WTC11 (cell line): Measurements from ENCODE around the gene DUS1L. TPM values are rescaled to one million over a fixed set of nuclear protein-coding genes. Genes with fewer than 3 reads are reported as not detected.

Experiments
- AR ChIP-seq: fragments of 250-450 bp; sonication (Bioruptor Pico); IDR thresholded peaks from 2 replicates; pipeline ENCODE4 v1.9.0; 2021; ENCODE audit warnings: mild to moderate bottlenecking
- ARID4B ChIP-seq: sonication (generic); formaldehyde crosslinking; IDR thresholded peaks from 2 replicates; pipeline ENCODE4 v1.8.0; 2023; ENCODE audit warnings: missing genetic modification reagents, mild to moderate bottlenecking, borderline replicate concordance
- ATF1 ChIP-seq: sonication (generic); formaldehyde crosslinking; IDR thresholded peaks from 2 replicates; pipeline ENCODE4 v1.8.1; 2023; ENCODE audit warnings: mild to moderate bottlenecking, moderate library complexity, missing genetic modification reagents
- ERG ChIP-seq: fragments of 250-450 bp; sonication (Bioruptor Pico); IDR thresholded peaks from 2 replicates; pipeline ENCODE4 v1.8.0; 2021; ENCODE audit warnings: mild to moderate bottlenecking
- ETV6 ChIP-seq: sonication (generic); formaldehyde crosslinking; IDR thresholded peaks from 2 replicates; pipeline ENCODE4 v1.8.1; 2022; ENCODE audit warnings: mild to moderate bottlenecking, missing genetic modification reagents
- FOXK1 ChIP-seq: sonication (generic); formaldehyde crosslinking; IDR thresholded peaks from 2 replicates; pipeline ENCODE4 v1.8.0; 2022; ENCODE audit warnings: mild to moderate bottlenecking, moderate library complexity, missing genetic modification reagents
- HMGXB4 ChIP-seq: sonication (generic); formaldehyde crosslinking; IDR thresholded peaks from 2 replicates; pipeline ENCODE4 v1.8.1; 2023; ENCODE audit warnings: mild to moderate bottlenecking, moderate library complexity, missing genetic modification reagents
- IRF1 ChIP-seq: sonication (generic); formaldehyde crosslinking; IDR thresholded peaks from 2 replicates; pipeline ENCODE4 v1.8.0; 2023; ENCODE audit warnings: missing genetic modification reagents
- KAT7 ChIP-seq: sonication (generic); formaldehyde crosslinking; IDR thresholded peaks from 2 replicates; pipeline ENCODE4 v1.8.1; 2023; ENCODE audit warnings: missing genetic modification reagents, mild to moderate bottlenecking, borderline replicate concordance
- MXD4 ChIP-seq: fragments of 250-450 bp; sonication (Bioruptor Pico); IDR thresholded peaks from 2 replicates; pipeline ENCODE4 v1.8.0; 2021; ENCODE audit warnings: mild to moderate bottlenecking, moderate library complexity, borderline replicate concordance
- NFE2L1 ChIP-seq: sonication (generic); formaldehyde crosslinking; IDR thresholded peaks from 2 replicates; pipeline ENCODE4 v1.8.1; 2023; ENCODE audit warnings: missing genetic modification reagents
- NFYB ChIP-seq: sonication (generic); formaldehyde crosslinking; conservative IDR thresholded peaks from 2 replicates; pipeline ENCODE4 v1.8.0; 2022; ENCODE audit warnings: low read depth, missing genetic modification reagents
- TEAD4 ChIP-seq: sonication (generic); formaldehyde crosslinking; IDR thresholded peaks from 2 replicates; pipeline ENCODE4 v1.8.0; 2022; ENCODE audit warnings: mild to moderate bottlenecking, missing genetic modification reagents
- USF2 ChIP-seq: sonication (generic); formaldehyde crosslinking; IDR thresholded peaks from 2 replicates; pipeline ENCODE4 v1.8.1; 2023; ENCODE audit warnings: mild to moderate bottlenecking, missing genetic modification reagents, moderate library complexity
- ZNF425 ChIP-seq: fragments of 250-450 bp; sonication (Bioruptor Pico); conservative IDR thresholded peaks from 2 replicates; pipeline ENCODE4 v1.9.0; 2021; ENCODE audit warnings: mild to moderate bottlenecking
- ZNF532 ChIP-seq: fragments of 250-450 bp; sonication (Bioruptor Pico); IDR thresholded peaks from 2 replicates; pipeline ENCODE4 v1.9.0; 2021; ENCODE audit warnings: mild to moderate bottlenecking, borderline replicate concordance
- ZSCAN18 ChIP-seq: fragments of 250-450 bp; sonication (Bioruptor Pico); IDR thresholded peaks from 2 replicates; pipeline ENCODE4 v2.1.2; 2022; ENCODE audit warnings: mild to moderate bottlenecking, moderate library complexity
- total RNA-seq: library from RNA; stranded (reverse); gene quantifications from 3 replicates; pipeline ENCODE4 v1.2.3, GENCODE V29; 2021

DUS1L gene
- total RNA-seq, 1 experiment from 2014 or later: 120 TPM

- TF ChIP-seq ZNF532 (CRISPR knock-in tag) (no peak), ERG (CRISPR knock-in tag) (no peak), TEAD4 (CRISPR knock-in tag) (no peak), NFYB (CRISPR knock-in tag) (no peak), IRF1 (no peak), FOXK1 (CRISPR knock-in tag) (no peak), ZNF425 (no peak), HMGXB4 (peak; percentile 65), KAT7 (CRISPR knock-in tag) (no peak), NFE2L1 (CRISPR knock-in tag) (no peak), AR (CRISPR knock-in tag) (no peak), MXD4 (CRISPR knock-in tag) (no peak), ARID4B (no peak; the same call in 1 of the 2 replicates), ATF1 (CRISPR knock-in tag) (no peak), USF2 (peak; percentile 64), ETV6 (peak; percentile 38; the same call in 1 of the 2 replicates), ZSCAN18 (CRISPR knock-in tag) (no peak)
Measured at GRCh38 chr17:82097184-82097918, 31.7 kb upstream of the DUS1L start (continued).
